HG03025 (cell line): Measurements from ENCODE around the gene EP300.
A peak's percentile ranks its signal among the peaks of the same experiment; 100 is the strongest.

Source experiments
- ATAC-seq: cut with Tn5 transposase; IDR thresholded peaks from one replicate; pipeline ENCODE4 v1.9.1; 2021; ENCODE audit warnings: mild to moderate bottlenecking, moderate library complexity; ENCODE audit not compliant: unreplicated experiment, low FRiP score

The EP300 gene

GRCh38 chr22:41203118-41203517, 110.7 kb downstream of the EP300 start:
- no peak for ATAC-seq

- ATAC-seq, result no peak
These were observed 111.7 kb downstream of the EP300 start for GRCh38 chr22:41204066-41204465.

- ATAC-seq, result peak; percentile 94
These were observed 112.9 kb downstream of the EP300 start, which contains the start of gene L3MBTL2 for GRCh38 chr22:41204992-41205900. TSS of gene L3MBTL2 (plus strand) at chr22:41205312. CDS start at chr22:41205363, 51 bp downstream.

GRCh38 chr22:41206719-41207118, 114.3 kb downstream of the EP300 start:
- ATAC-seq, result no peak

GRCh38 chr22:41215409-41215808, 123.0 kb downstream of the EP300 start:
- no peak for ATAC-seq

GRCh38 chr22:41215926-41216325, 123.5 kb downstream of the EP300 start:
- no peak for ATAC-seq

GRCh38 chr22:41216984-41217383, 124.6 kb downstream of the EP300 start:
- ATAC-seq, result no peak

GRCh38 chr22:41217553-41218157, 125.3 kb downstream of the EP300 start:
- ATAC-seq, result no peak

- no peak for ATAC-seq
These were observed 130.6 kb downstream of the EP300 start for GRCh38 chr22:41222846-41223507.

- ATAC-seq, result no peak
These were observed 131.1 kb downstream of the EP300 start for GRCh38 chr22:41223535-41223934.

GRCh38 chr22:41226723-41227655, 134.6 kb downstream of the EP300 start:
- ATAC-seq, result no peak

- no peak for ATAC-seq
These were observed 136.8 kb downstream of the EP300 start for GRCh38 chr22:41229215-41229614.
